Sigmoid colon (tissue), 7 donors: ENCODE data around the gene PXN. TPM values are rescaled to one million over a fixed set of nuclear protein-coding genes. Genes with fewer than 3 reads are reported as not detected.

ENCODE experiments used
- DNase-seq: peaks from one replicate; pipeline ENCODE4 v3.0.0-alpha.2; 2019
- H3K27ac ChIP-seq, 4 donors: fragments of 200-600 bp; sonication (generic); one replicate each; pipeline ENCODE4 v1.5.1; 2016 to 2019; ENCODE audit warnings: mild to moderate bottlenecking in 1 of 4
- H3K27me3 ChIP-seq, 3 donors: fragments of 200-600 bp; sonication (generic); one replicate each; pipeline ENCODE4 v1.5.1; 2019; ENCODE audit warnings: mild to moderate bottlenecking in 1 of 3
- H3K36me3 ChIP-seq, 4 donors: fragments of 200-600 bp; sonication (generic); one replicate each; pipeline ENCODE4 v1.5.1; 2016 to 2019
- H3K4me1 ChIP-seq, 4 donors: fragments of 200-600 bp; sonication (generic); one replicate each; pipeline ENCODE4 v1.5.1; 2017 to 2019
- H3K4me3 ChIP-seq, 4 donors: fragments of 200-600 bp; sonication (generic); one replicate each; pipeline ENCODE4 v1.5.1; 2017 to 2019; ENCODE audit warnings: mild to moderate bottlenecking in 2 of 4, moderate library complexity in 1 of 4
- H3K9me3 ChIP-seq, 4 donors: fragments of 200-600 bp in 3 of 4; sonication (generic) in 3 of 4; one replicate each; pipeline versions ENCODE4 v1.5.1 to v1.6.1; 2013 to 2019
- CTCF ChIP-seq, 4 experiments: fragments of 450-650 bp in 3 of 4; fragments of 200-600 bp in 1 of 4; IDR thresholded peaks; one replicate each; pipeline ENCODE4 v1.5.1; 2016 to 2019; ENCODE audit warnings: antibody characterized with exemption in 4 of 4, mild to moderate bottlenecking in 3 of 4, moderate library complexity in 2 of 4
- EP300 ChIP-seq, 4 donors: sonication (generic); formaldehyde crosslinking; IDR thresholded peaks; one replicate each; pipeline ENCODE4 v1.6.1; 2017; ENCODE audit warnings: antibody characterized with exemption in 4 of 4
- POLR2A ChIP-seq, 2 donors: fragments of 450-650 bp; IDR thresholded peaks; one replicate each; pipeline ENCODE4 v1.6.1; 2016; ENCODE audit warnings: antibody characterized with exemption in 2 of 2, mild to moderate bottlenecking in 2 of 2, moderate library complexity in 2 of 2
- POLR2AphosphoS5 ChIP-seq, 4 donors: sonication (generic); formaldehyde crosslinking; IDR thresholded peaks; one replicate each; pipeline ENCODE4 v1.6.1; 2017; ENCODE audit warnings: antibody characterized with exemption in 4 of 4
- WGBS, 2 donors: extraction: QIAGEN DNeasy Blood & Tissue Kit; methylation state at CpG; one replicate each; pipeline ENCODE4 v1.1.7; 2013; 5-methylcytosine and 5-hydroxymethylcytosine counted together
- intact Hi-C: fragments of 100-400 bp; cut with DNase I; formaldehyde crosslinking; loops from one replicate; pipeline ENCODE4 v1.15.1; 2023
- polyA plus RNA-seq, 3 donors: library from polyadenylated mRNA; stranded (reverse); fragments of 200-250 nt; gene quantifications; one replicate each; pipeline ENCODE4 v1.2.3, GENCODE V29; 2013
- total RNA-seq, 4 donors: library from RNA; depleted of rRNA; stranded (reverse); fragments of >200 nt; gene quantifications; one replicate each; pipeline ENCODE4 v1.1.0, GENCODE V29; 2016
- donor health status: healthy with polysubstance abuse.
- donor health status: Bipolar disorder and iron deficiency.
- donor health status: healthy.

The PXN gene
- total and polyA plus RNA-seq, 7 donors, result 41.0 to 127 (median 79.3) TPM

- DNase-seq, result no peak
- H3K4me3 ChIP-seq, result no peak overlapping the region
- H3K4me1 ChIP-seq, result no peaks in the 10 kb centered on the region
- intact Hi-C loops, result no loop called here
- H3K36me3 ChIP-seq, result peaks cover 35 to 100% (median 64%) of the 10 kb centered on the region in 4 donors
- 95 to 96% methylated on average over 7 of the region's 7 CpGs for WGBS, 2 donors
- H3K9me3 ChIP-seq, result no peaks in the 10 kb centered on the region
- TF ChIP-seq POLR2A (IDR thresholded peaks at IDR 0.05) (no peak), POLR2AphosphoS5 (IDR thresholded peaks at IDR 0.05) (no peak), EP300 (IDR thresholded peaks at IDR 0.05) (no peak), CTCF (IDR thresholded peaks at IDR 0.05) (no peak)
- H3K27ac ChIP-seq, result no peak overlapping the region
- H3K27me3 ChIP-seq, result no peaks in the 10 kb centered on the region
These were observed 94.9 kb downstream of the PXN start for GRCh38 chr12:120170631-120171030.

DNA sequence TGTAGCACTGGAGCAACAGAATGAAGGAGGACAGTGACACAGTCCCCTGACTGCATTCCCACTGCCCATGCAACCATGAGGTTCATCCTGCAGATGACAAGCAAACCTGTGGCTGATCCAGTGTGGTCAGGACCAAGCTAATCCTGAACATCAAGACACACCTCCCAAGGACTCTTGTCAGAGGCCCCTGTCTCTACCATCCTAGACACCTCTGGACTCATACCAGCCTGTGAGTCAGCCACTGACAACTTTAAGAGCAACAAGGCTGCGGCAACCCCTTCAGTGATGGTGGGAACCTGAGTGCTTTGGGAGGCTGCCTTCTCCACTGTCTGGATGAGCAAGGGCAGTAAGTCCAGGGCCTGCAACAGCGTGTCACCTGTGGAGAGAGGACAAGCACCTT lies 95.6 kb downstream of the PXN start:
- Histone ChIP-seq H3K27me3 (no peaks in the 10 kb centered on the region), H3K4me3 (no peak overlapping the region), H3K36me3 (peaks cover 32 to 99% (median 59%) of the 10 kb centered on the region in 4 donors), H3K4me1 (no peaks in the 10 kb centered on the region), H3K27ac (no peak overlapping the region), H3K9me3 (no peaks in the 10 kb centered on the region)
- 95 to 96% methylated on average over 2 of the region's 2 CpGs for WGBS, 2 donors
- TF ChIP-seq CTCF (IDR thresholded peaks at IDR 0.05), result no peak
- TF ChIP-seq EP300 (IDR thresholded peaks at IDR 0.05), result no peak
- no peak for TF ChIP-seq POLR2A (IDR thresholded peaks at IDR 0.05)
- no peak for TF ChIP-seq POLR2AphosphoS5 (IDR thresholded peaks at IDR 0.05)
- intact Hi-C loops, result no loop called here
- no peak for DNase-seq

DNA sequence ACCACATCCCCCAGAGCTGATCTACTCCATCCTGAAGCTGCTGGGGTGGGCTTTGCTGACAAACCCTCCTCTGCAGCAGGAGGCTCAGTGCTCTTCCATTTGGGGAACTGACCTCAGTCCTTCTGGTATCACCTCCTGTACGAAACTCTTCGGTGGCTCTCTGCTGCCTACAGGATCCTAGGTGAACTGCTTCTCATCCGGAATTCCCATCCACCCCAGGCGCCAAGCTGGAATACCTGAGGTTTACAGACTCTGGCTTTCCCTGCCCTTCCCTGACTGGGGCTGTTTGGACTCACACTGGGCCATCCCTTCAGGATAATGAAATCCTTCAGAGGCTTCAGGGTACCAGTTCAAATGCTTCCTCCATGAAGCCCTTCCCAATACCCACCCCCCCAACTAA lies 97.2 kb downstream of the PXN start:
- Histone ChIP-seq H3K9me3 (no peaks in the 10 kb centered on the region), H3K4me1 (no peaks in the 10 kb centered on the region), H3K27me3 (no peaks in the 10 kb centered on the region), H3K27ac (no peak overlapping the region), H3K4me3 (no peak overlapping the region), H3K36me3 (peaks cover 28 to 97% (median 56%) of the 10 kb centered on the region in 4 donors)
- intact Hi-C loops, result no loop called here
- WGBS, 2 donors, result 96 to 98% methylated on average over 4 of the region's 4 CpGs
- DNase-seq, result no peak
- TF ChIP-seq CTCF (IDR thresholded peaks at IDR 0.05) (no peak), EP300 (IDR thresholded peaks at IDR 0.05) (no peak)

- Histone ChIP-seq H3K27ac (no peak overlapping the region), H3K4me1 (no peaks in the 10 kb centered on the region), H3K4me3 (no peak overlapping the region), H3K9me3 (no peaks in the 10 kb centered on the region), H3K36me3 (peaks cover 30 to 97% (median 57%) of the 10 kb centered on the region in 4 donors), H3K27me3 (no peaks in the 10 kb centered on the region)
- WGBS, 2 donors, result 91 to 94% methylated on average over 6 of the region's 6 CpGs
- DNase-seq, result no peak
- TF ChIP-seq CTCF (IDR thresholded peaks at IDR 0.05) (no peak), POLR2AphosphoS5 (IDR thresholded peaks at IDR 0.05) (no peak), EP300 (IDR thresholded peaks at IDR 0.05) (no peak), POLR2A (IDR thresholded peaks at IDR 0.05) (no peak)
- intact Hi-C loops, result no loop called here
These were observed 97.9 kb downstream of the PXN start for GRCh38 chr12:120167529-120168095.

GRCh38 chr12:120164293-120164692 lies 101.2 kb downstream of the PXN start:
- Histone ChIP-seq H3K9me3 (no peaks in the 10 kb centered on the region), H3K27ac (no peak overlapping the region), H3K36me3 (peaks cover 41 to 97% (median 61%) of the 10 kb centered on the region in 4 donors), H3K4me1 (no peaks in the 10 kb centered on the region), H3K4me3 (no peak overlapping the region), H3K27me3 (no peaks in the 10 kb centered on the region)
- 90 to 96% methylated on average over 11 of the region's 11 CpGs for WGBS, 2 donors
- intact Hi-C loops, result no loop called here
- DNase-seq, result no peak
- TF ChIP-seq CTCF (IDR thresholded peaks at IDR 0.05) (no peak), POLR2AphosphoS5 (IDR thresholded peaks at IDR 0.05) (no peak), EP300 (IDR thresholded peaks at IDR 0.05) (no peak), POLR2A (IDR thresholded peaks at IDR 0.05) (no peak)
